Ovary (tissue), 9 donors: ENCODE results near the gene GPR84. TPM values are rescaled to one million over a fixed set of nuclear protein-coding genes. Genes with fewer than 3 reads are reported as not detected.

Experiments used
- DNase-seq, 5 donors: peaks; one replicate each; pipeline ENCODE4 v3.0.0-alpha.2; 2019 to 2020
- H3K27ac ChIP-seq, 2 donors: fragments of 200-600 bp; one replicate each; pipeline versions ENCODE4 v1.5.1 to v1.8.0; 2019 to 2022
- H3K27me3 ChIP-seq: fragments of 200-600 bp; one replicate; pipeline ENCODE4 v1.8.0; 2022
- H3K36me3 ChIP-seq: fragments of 200-600 bp; sonication (generic); one replicate; pipeline ENCODE4 v1.5.1; 2019
- H3K4me1 ChIP-seq: one replicate; pipeline ENCODE4 v1.8.1; 2013; ENCODE audit warnings: mild to moderate bottlenecking, moderate library complexity; ENCODE audit not compliant: insufficient read depth
- H3K4me3 ChIP-seq: fragments of 200-600 bp; sonication (generic); one replicate; pipeline ENCODE4 v1.5.1; 2017
- H3K9me3 ChIP-seq, 2 donors: fragments of 200-600 bp in 1 of 2; sonication (generic) in 1 of 2; one replicate each; pipeline versions ENCODE4 v1.5.1 to v1.8.1; 2013 to 2019; ENCODE audit warnings: mild to moderate bottlenecking in 1 of 2, moderate library complexity in 1 of 2
- EP300 ChIP-seq: sonication (generic); formaldehyde crosslinking; IDR thresholded peaks from one replicate; pipeline ENCODE4 v1.6.1; 2017; ENCODE audit warnings: antibody characterized with exemption
- POLR2A ChIP-seq: fragments of 450-650 bp; IDR thresholded peaks from one replicate; pipeline ENCODE4 v1.6.1; 2017; ENCODE audit warnings: antibody characterized with exemption, mild to moderate bottlenecking, moderate library complexity
- WGBS, 3 donors: extraction: QIAGEN DNeasy Blood & Tissue Kit in 1 of 3; methylation state at CpG; one replicate each; pipeline versions ENCODE4 v1.1.5 to v1.1.7; 2013 to 2017; 5-methylcytosine and 5-hydroxymethylcytosine counted together
- intact Hi-C, 4 donors: fragments of 100-400 bp; cut with DNase I; formaldehyde crosslinking; loops; one replicate each; pipeline versions ENCODE4 v1.11.0 to v1.15.1; 2022 to 2023
- polyA plus RNA-seq, 2 donors: library from polyadenylated mRNA; stranded (reverse); fragments of 200-250 nt in 1 of 2; fragments of 350-450 nt in 1 of 2; fragmentation: Illumina TruSeq in 1 of 2; extraction: RNeasy Lipid Tissue Mini Kit (QIAGEN cat#74804) in 1 of 2; gene quantifications; one replicate each; pipeline ENCODE4 v1.2.3, GENCODE V29; 2013 to 2014
- total RNA-seq, 7 donors: library from RNA; depleted of rRNA in 2 of 7; stranded (reverse); fragments of >200 nt in 2 of 7; fragmentation: NEBNext Ultra II Directional in 3 of 7; extraction: Animal tissue kit (Norgen Biotek cat#: 25700) in 3 of 7; gene quantifications; one replicate each; pipeline versions ENCODE4 v1.1.0 to v1.2.4, GENCODE V29; 2016 to 2023
- TF ChIP-seq, protein P1 (sequence below), 3 donors: fragments of 450-650 bp in 2 of 3; fragments of 200-600 bp in 1 of 3; IDR thresholded peaks; one replicate each; pipeline versions ENCODE4 v1.5.1 to v1.8.0; 2016 to 2022; ENCODE audit warnings: antibody characterized with exemption in 3 of 3, mild to moderate bottlenecking in 1 of 3
- donor health status: DM: no; HTN: no; CAD: no; lungs with moderate emphysema.
- donor health status: DM: no; HTN: no; CAD: no.
- donor health status: Bipolar disorder and iron deficiency.
- donor health status: DM: yes; HTN: yes; CAD: no.
- donor health status: DM: no; HTN: no; CAD: no.
- donor health status: DM: yes; HTN: yes; CAD: no.

The GPR84 gene
- total and polyA plus RNA-seq, 9 donors: 0.12 to 3.1 (median 0.42) TPM

DNA sequence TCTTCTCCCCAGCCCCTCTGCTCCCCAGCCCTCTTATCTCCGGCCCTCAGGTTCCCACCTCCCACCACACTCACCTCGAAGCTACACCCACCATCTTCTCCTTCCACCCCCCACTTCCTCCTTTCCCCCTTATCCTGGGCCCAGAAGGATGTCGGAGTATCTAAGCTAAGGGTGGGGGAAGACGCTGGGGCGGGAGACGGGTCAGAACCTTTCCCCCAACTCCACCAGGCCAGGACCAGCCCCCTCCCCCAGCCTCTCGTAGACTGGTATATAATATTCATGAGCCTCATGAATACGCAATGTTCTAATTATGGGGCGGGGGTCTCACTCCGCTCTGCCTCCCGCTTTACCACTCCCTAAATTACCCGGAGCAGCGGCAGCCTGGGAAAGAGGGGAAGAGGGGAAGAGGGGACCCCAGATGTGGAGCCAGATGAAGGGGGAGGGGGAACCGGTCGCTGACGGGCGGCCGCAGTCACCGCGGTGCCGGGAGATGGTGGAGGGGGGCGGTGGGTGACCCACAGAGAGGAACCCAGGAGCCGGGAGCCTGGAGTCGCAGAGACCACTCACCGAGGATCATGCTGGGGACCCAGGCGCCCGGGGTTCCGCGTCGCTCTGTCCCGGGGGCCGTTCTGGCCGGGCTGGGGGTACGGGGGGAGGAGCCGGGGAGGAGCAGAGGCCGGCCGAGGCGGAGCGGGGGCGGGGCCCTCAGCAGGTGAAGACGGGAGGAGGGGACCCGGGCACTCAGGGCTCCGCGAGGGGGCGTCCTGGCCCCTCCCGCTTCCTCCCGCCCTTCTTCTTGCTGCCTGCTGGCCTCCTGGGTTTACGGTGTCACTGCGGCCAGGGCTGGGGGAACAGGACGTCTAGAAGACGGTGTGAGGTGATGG, 26.6 kb upstream of the GPR84 start:
- WGBS, 3 donors: 16 to 17% (median 17%) methylated on average over 44 to 51 of the region's 51 CpGs
- peak; percentile 60 to 68 (median 63) for DNase-seq
- peaks cover 2% of the 10 kb centered on the region for H3K4me1 ChIP-seq
- no peaks in the 10 kb centered on the region for H3K27me3 ChIP-seq
- peak overlapping the region in 1 of 2 donors; percentile 36 for H3K27ac ChIP-seq
- H3K4me3 ChIP-seq: peak overlapping the region; percentile 38
- no peaks in the 10 kb centered on the region for H3K36me3 ChIP-seq
- H3K9me3 ChIP-seq: no peaks in the 10 kb centered on the region
- TF ChIP-seq, protein P1, sequence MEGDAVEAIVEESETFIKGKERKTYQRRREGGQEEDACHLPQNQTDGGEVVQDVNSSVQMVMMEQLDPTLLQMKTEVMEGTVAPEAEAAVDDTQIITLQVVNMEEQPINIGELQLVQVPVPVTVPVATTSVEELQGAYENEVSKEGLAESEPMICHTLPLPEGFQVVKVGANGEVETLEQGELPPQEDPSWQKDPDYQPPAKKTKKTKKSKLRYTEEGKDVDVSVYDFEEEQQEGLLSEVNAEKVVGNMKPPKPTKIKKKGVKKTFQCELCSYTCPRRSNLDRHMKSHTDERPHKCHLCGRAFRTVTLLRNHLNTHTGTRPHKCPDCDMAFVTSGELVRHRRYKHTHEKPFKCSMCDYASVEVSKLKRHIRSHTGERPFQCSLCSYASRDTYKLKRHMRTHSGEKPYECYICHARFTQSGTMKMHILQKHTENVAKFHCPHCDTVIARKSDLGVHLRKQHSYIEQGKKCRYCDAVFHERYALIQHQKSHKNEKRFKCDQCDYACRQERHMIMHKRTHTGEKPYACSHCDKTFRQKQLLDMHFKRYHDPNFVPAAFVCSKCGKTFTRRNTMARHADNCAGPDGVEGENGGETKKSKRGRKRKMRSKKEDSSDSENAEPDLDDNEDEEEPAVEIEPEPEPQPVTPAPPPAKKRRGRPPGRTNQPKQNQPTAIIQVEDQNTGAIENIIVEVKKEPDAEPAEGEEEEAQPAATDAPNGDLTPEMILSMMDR (IDR thresholded peaks at IDR 0.05): no peak
- no peak for TF ChIP-seq EP300
- no peak for TF ChIP-seq POLR2A
- intact Hi-C loops: no loop called here

DNA sequence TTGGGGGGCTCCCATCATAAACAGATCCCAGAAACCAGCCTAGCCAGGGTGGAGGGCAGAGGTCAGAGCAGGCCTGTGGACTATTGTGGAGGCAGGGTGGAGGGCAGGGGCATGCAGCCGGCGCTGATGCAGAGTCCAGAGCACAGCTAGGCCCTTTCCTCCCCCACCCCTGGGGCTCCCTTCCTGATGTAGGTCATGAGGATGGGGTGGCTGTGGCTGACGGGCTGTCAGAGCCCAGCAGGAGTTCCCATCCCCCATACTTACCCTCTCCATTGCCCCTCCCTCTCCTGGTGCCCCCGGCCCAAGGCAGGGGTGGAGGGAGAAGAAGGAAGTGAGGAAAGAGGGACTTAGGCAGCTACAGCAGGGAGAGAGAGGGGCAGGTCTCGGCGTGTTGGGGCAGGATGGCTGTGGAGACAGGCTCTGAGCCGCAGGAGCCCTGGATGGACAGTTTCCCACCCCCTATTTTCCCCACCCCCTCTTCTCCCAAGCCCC, 25.9 kb upstream of the GPR84 start:
- TF ChIP-seq POLR2A: no peak
- TF ChIP-seq, protein P1 (IDR thresholded peaks at IDR 0.05): no peak
- no peak for TF ChIP-seq EP300
- H3K27ac ChIP-seq: no peak overlapping the region
- intact Hi-C loops: no loop called here
- H3K9me3 ChIP-seq: no peaks in the 10 kb centered on the region
- WGBS, 3 donors: 83 to 86% (median 85%) methylated on average over 7 of the region's 7 CpGs
- DNase-seq: no peak
- no peaks in the 10 kb centered on the region for H3K27me3 ChIP-seq
- H3K4me3 ChIP-seq: no peak overlapping the region
- H3K4me1 ChIP-seq: peaks cover 7% of the 10 kb centered on the region
- H3K36me3 ChIP-seq: no peaks in the 10 kb centered on the region

DNA sequence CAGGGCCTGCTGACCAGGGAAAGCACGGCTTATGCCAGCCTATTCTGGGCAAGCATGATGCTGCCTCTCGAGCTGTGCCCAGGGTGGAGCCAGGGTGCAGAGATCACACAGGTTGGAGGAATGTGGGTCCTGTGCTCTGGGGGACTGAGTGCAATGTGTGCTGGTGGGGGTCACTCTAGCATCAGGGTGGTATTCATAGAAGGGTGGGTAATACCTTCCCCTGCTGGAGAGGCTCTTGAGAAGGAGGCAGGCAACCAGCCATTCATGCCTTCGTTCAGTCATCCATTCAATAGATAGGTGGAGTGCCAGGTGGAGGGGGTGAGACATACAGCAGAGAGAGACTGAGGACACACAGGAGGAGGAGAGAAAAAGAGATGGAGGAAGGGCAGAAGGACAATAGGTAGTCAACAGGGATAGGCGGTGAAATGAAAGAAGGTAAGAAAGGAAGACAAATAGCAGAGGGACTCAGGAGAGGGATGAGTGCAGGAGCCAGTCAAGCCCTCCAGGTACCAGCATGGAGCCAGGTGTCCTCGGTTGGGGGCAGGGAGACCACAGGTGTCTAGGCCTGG, 25.4 kb upstream of the GPR84 start:
- intact Hi-C loops: no loop called here
- Histone ChIP-seq H3K27me3 (no peaks in the 10 kb centered on the region), H3K36me3 (no peaks in the 10 kb centered on the region), H3K27ac (no peak overlapping the region), H3K4me3 (no peak overlapping the region), H3K9me3 (no peaks in the 10 kb centered on the region), H3K4me1 (peaks cover 10% of the 10 kb centered on the region)
- no peak for DNase-seq
- TF ChIP-seq POLR2A (no peak), EP300 (no peak)
- TF ChIP-seq, protein P1 (IDR thresholded peaks at IDR 0.05): no peak
- WGBS, 3 donors: 89 to 92% (median 89%) methylated on average over 5 of the region's 5 CpGs

DNA sequence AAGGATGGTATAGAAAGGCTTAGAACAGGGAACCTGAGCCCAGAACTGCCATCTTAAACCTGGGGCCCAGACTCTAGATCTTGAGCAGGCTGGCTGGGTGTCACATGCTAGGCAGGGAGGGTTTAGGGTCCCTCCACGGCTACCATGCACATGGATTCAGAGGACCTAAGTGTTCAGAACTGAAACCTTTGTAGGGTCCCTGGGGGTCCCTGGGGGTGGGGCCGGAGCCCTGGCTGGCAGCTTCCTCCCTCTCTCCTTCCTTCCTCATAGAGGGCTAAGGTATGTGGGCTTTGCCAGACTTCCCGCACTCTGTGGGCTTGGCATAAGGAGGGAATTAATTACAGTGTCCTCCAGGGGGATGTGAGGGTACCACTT, 24.8 kb upstream of the GPR84 start:
- no peaks in the 10 kb centered on the region for H3K9me3 ChIP-seq
- TF ChIP-seq EP300 (no peak), POLR2A (no peak)
- TF ChIP-seq, protein P1 (IDR thresholded peaks at IDR 0.05): no peak
- no peak overlapping the region for H3K4me3 ChIP-seq
- H3K4me1 ChIP-seq: peaks cover 10% of the 10 kb centered on the region
- H3K27me3 ChIP-seq: no peaks in the 10 kb centered on the region
- WGBS, 3 donors: 88 to 90% (median 89%) methylated on average over 3 of the region's 3 CpGs
- no peaks in the 10 kb centered on the region for H3K36me3 ChIP-seq
- H3K27ac ChIP-seq: no peak overlapping the region
- intact Hi-C loops: no loop called here
- no peak for DNase-seq
